ENCODE results near the gene ANP32B.

ANP32B gene

GRCh38 chr9:98043915-98044314 is 60.8 kb downstream of the ANP32B start:
- POLR2A ChIA-PET: interaction anchor here (1.9 kb wide), 1 partner anchor 12 kb away, joined by 12 read pairs; the partner anchor contains the start of gene NANS
- TF ChIP-seq CTCF (IDR thresholded peaks at IDR 0.05; ENCODE audit: control extremely low read depth, extremely low read depth, low read depth, missing control alignments): no peak
- CTCF ChIA-PET: interaction anchor here (1.6 to 6.6 kb wide), 3 partner anchors 8 to 38 kb away, joined by 4 to 74 read pairs (median 10); partner anchors contain the start of gene NANS
- DNase-seq (ENCODE audit: extremely low spot score): no peak

- POLR2A ChIA-PET: interaction anchor here (1.4 to 1.9 kb wide), 2 partner anchors 9 to 11 kb away, joined by 3 to 12 read pairs; partner anchors contain the start of gene NANS
- DNase-seq (ENCODE audit: extremely low spot score): no peak
- CTCF ChIA-PET: interaction anchor here (0.6 to 6.6 kb wide), 11 partner anchors 9 to 62 kb away, joined by 3 to 74 read pairs (median 4); partner anchors contain the start of gene NANS
- TF ChIP-seq CTCF (IDR thresholded peaks at IDR 0.05; ENCODE audit: control extremely low read depth, extremely low read depth, low read depth, missing control alignments): peak; percentile 20
Observed at GRCh38 chr9:98045234-98046179, 62.4 kb downstream of the ANP32B start.

- TF ChIP-seq CTCF (IDR thresholded peaks at IDR 0.05; ENCODE audit: control extremely low read depth, extremely low read depth, low read depth, missing control alignments): no peak
- CTCF ChIA-PET: interaction anchor here (1.0 to 6.6 kb wide), 7 partner anchors 8 to 59 kb away, joined by 3 to 74 read pairs (median 5); partner anchors contain the start of gene NANS
- POLR2A ChIA-PET: interaction anchor here (2.5 kb wide), 1 partner anchor 11 kb away, joined by 19 read pairs; the partner anchor contains the start of gene NANS
- no peak for DNase-seq (ENCODE audit: extremely low spot score)
Observed at GRCh38 chr9:98046180-98046543, 63.0 kb downstream of the ANP32B start.

GRCh38 chr9:98047002-98047401 is 63.9 kb downstream of the ANP32B start:
- no peak for TF ChIP-seq CTCF (IDR thresholded peaks at IDR 0.05; ENCODE audit: control extremely low read depth, extremely low read depth, low read depth, missing control alignments)
- DNase-seq (ENCODE audit: extremely low spot score): no peak
- CTCF ChIA-PET: interaction anchor here (0.7 to 6.6 kb wide), 5 partner anchors 9 to 27 kb away, joined by 3 to 74 read pairs (median 3); partner anchors contain the start of gene NANS
- POLR2A ChIA-PET: interaction anchor here (2.5 kb wide), 1 partner anchor 10 kb away, joined by 19 read pairs; the partner anchor contains the start of gene NANS

GRCh38 chr9:98049288-98050072 is 66.3 kb downstream of the ANP32B start:
- DNase-seq (ENCODE audit: extremely low spot score): no peak
- ChIA-PET CTCF (interaction anchor here (6.6 kb wide), 1 partner anchor 14 kb away, joined by 74 read pairs; no protein-coding TSS in a partner anchor), POLR2A (no interaction called here)
- TF ChIP-seq CTCF (IDR thresholded peaks at IDR 0.05; ENCODE audit: control extremely low read depth, extremely low read depth, low read depth, missing control alignments): no peak

GRCh38 chr9:98050351-98050750 is 67.2 kb downstream of the ANP32B start:
- ChIA-PET CTCF (no interaction called here), POLR2A (no interaction called here)
- TF ChIP-seq CTCF (IDR thresholded peaks at IDR 0.05; ENCODE audit: control extremely low read depth, extremely low read depth, low read depth, missing control alignments): no peak
- DNase-seq (ENCODE audit: extremely low spot score): no peak

Measured in GM10248 (cell line).